ENCODE measurements around the gene RFC1.
"Not testable (repeated sequence)": the region's sequence is repeated elsewhere in the genome, so short reads cannot be mapped to it uniquely, and the experiment has no call there.

RFC1 gene

DNA sequence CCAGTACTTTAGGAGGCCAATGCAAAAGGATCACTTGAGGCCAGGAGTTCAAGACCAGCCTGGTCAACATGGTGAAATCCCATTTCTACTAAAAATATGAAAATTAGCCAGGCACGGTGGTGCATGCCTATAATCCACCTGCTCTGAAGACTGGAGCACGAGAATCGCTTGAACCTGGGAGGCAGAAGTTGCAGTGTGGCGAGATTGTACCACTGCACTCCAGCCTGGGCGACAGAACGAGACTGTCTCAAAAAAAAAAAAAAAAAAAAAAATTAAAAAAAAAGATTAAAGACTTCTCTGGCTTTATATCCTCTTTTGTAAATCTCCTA is 13.0 kb downstream of the RFC1 start:
- DNase-seq (ENCODE audit: low read depth), result not testable (repeated sequence)

DNA sequence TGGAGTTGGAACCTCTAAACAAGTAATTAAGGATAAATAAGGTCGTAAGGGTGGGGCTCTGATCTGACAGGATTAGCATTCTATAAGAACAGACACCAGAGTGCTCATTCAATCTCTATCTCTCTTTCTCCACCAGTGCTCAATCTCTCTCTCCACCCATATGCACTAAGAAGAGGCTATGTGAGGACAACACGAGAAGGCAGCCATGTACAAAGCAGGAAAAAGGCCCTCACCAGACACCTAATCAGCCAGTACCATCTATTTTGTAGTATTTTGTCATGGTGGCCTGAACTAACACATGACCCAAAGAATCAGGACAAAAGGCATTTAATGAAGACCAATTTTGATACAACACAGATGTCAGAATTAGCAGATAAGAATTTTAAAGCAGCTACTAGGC is 16.8 kb downstream of the RFC1 start:
- no peak for DNase-seq (ENCODE audit: low read depth)

DNA sequence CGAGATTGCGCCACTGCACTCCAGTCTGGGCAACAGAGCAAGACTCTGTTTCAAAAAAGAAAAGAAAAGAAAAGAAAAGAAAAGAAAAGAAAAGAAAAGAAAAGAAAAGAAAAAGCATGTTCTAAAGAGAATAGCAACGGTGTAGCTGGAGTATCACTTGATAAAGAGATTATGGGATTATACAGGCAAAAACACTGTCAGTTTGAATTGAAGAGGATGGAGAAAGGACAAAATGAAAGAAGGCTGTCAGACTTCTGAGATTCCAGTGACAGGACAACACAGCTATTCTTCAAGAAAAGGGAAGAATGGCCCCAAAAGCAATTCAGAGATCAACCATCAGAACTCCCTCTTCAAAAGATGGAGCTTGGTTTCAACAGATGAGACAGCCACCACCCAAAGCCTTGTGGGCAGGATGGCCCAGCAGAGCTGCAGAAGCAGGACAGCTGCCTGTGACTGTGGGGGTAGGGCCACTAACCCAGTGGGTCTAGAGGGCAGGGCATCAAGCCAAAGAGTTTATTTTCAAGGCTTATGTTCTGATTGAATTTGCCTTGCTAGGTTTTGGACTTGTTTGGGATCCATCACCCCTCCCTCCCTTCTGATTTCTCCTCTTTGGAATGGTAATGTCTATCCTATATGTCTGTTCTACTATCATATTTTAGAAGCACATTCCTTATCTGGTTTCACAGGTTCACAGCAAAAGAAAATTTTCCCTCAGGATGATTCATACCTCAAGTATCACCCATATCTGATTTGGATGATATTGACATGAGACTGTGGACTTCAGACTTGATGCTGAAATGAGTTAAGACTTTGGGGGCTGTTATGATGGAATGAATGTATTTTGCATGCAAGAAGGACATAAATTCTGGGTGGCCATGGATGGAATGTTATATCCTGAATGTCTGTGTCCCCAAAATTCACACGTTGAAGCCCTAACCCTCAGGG is 17.5 kb downstream of the RFC1 start:
- no peak for DNase-seq (ENCODE audit: low read depth)

DNA sequence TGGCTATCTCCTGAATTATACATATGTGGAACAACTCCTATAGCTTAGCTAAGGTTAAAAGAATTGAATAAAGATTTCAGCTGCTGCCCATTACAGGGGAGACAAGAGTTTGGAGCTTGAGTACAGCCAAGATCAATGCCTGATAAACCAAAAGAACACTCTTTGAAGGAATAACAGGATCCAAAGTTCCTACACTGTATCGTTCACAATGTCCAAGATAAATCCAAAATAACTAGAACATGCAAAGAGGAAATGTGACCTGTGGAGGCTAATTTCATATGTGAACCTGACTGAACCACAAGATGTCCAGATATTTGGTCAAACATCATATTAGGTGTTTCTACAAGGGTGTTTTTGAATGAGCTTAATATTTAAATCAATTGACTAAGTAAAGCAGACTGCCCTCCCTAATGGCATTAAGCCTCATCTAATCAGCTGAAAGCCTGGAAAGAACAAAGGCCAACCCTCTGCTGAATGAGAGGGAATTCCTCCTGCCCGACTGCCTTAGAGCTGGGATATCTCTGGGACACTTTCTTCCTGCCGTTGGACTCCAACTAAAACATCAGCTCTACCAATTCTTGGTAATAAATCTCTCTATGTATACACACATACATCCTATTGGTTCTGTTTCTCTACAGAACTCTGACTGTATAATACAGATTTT is 19.2 kb downstream of the RFC1 start:
- no peak for DNase-seq (ENCODE audit: low read depth)

DNA sequence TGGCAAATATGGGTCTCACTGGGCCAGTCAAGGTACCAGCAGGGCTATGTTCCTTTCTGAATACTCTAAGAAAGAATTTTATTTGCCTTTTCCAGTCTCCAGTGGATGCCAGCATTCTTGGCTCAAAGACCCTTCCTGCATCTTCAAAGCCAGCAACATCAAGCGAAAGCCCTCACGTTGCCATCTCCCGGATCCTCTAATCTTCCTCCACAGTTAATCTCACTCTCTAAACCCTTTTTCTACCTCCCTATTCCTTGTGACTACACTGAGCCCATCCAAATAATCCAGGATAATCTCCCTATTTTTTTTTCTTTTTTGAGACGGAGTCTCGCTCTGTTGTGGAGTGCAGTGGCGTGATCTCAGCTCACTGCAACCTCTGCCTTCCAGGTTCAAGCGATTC is 23.4 kb downstream of the RFC1 start:
- no peak for DNase-seq (ENCODE audit: low read depth)

DNA sequence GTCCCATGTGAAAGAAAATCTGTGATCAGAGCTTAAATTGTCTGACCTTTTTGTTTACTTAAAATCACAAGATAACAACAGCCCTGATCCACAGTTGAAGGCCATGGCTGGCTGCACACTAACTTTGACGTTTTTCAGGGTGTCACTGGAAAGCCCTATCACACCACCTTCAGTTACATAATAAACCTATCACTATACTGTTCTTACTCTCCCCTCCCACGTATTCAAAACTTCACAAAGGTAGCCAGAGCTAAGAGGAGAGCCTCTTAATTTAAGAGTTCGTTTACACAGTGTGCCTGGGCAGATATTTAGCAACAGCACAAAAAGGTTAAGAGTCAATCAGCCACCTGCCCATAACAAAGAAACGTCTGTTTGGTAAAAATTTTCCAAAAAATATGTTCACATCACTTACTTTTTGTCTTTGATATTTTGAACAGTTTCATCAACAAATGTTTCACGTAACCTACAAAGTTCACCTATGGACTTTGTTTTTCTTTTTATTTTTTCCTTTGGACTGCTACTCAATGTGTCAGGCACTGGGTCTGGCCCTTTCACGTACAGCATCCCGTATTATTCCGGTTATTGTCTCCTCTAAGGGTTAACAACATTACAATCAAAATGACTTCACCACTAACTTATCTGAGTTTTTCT is 25.0 kb downstream of the RFC1 start:
- DNase-seq (ENCODE audit: low read depth), result no peak

DNA sequence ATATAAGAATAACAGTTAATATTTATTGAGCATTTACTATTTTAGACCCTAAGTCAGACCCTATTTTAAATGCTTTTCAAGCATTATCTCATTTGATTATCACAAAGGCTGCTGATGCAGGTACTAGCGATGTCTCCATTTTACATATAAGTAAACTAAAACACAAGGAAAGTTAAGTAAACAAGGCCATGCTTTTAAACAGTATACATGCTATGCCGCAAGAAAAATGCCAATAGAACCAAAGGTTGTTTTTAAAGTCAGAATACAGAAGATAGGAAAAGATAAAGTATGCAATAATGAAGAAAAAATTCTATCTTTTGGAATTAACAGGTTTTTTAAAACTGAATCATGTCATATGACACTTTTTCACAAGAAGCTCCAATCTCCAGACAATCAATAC is 26.2 kb downstream of the RFC1 start:
- no peak for DNase-seq (ENCODE audit: low read depth)

DNA sequence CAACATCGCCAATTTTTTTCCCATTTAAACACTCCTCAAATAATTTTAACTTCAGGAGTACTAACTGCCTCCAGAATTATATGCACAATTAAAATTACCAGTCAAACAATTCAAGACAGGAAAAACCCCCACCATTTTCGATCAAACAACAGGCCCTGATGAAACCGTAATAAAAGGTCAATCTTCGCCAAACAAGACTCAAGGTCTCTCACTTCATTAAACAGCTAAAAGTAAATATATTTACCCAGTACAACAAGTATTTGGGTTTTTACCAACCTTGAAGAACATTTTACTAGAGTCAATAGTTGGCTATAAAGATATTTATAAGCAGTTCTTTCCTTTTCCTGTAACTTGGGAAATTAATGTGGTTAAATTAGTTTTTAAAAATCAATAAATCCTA is 28.3 kb downstream of the RFC1 start:
- no peak for DNase-seq (ENCODE audit: low read depth)

DNA sequence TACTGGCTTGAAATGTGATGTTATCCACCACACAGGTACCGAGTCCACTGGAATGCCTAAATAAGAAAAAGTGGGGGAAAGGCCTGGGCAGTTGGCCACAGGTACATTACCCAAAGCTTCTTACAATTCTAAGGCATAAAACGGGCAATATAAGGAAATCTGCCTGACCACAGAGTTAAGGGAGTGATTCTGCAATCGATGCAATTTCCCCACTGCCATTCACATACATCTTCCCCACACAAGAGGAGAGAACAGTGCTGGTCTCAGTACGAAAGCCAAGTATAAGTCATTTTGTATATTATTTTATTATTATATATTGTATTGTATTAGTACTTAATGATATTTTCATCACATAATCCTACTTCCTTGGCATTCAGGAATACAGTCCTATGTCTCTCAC is 30.6 kb downstream of the RFC1 start:
- no peak for DNase-seq (ENCODE audit: low read depth)

DNA sequence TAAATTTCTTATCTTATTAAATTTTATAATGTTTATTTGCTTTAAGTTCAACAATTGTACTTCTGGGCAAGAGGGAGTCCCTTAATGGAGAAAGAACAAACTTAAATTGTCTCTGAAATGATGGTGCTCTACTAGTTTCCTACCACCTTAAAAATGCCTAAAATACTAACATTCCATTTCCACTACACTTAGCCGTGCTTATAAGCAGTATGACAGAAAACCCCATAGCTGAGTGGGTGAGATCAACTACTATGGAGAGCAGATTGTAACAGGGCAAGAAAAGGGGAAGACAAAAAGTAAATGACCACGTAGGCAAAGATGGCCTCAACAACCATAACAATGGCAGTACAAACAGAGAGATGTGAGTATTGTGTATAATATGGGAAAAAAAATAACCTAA is 35.0 kb downstream of the RFC1 start:
- DNase-seq (ENCODE audit: low read depth), result no peak

DNA sequence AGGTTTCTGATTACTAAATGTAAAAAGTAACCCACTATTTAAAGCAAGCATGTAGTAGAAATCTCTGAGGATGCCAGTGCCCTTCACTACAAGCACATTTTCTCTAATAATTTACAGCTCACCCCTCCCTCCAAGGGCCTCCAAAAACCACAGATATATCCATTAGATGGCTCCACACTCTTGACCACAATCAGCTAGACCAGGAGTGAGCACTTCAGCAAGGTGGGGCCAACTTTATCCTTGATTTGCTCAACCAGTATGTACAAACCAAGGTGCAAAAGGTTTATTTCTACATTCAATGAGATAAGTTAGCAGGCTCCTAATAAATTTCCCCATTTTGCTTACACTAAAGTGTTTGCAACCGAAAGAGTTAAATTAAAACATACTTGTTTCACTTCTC is 35.8 kb downstream of the RFC1 start:
- DNase-seq (ENCODE audit: low read depth), result no peak

DNA sequence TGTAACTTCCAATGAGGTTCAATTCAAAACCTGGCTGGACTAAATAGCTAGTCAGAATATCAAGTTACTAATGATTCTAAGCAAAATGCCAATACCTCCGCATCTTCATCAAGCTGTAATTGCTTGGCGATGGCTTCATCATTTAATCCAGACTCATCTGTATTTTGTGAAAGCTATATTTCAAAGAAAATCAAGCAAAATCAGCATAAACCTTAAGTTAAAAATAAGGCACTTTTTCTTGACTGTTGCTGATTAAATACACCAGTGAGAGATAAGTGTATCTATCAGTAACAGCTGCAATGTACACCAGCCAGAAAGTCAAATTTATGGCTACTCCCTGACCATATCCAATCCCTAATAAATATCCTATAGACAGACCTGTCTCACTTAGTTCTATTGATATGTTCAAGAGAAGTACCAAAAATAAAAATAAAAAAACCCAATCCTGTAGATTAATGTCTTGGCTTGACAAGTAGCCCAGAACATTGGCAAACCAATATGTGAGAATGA is 39.6 kb downstream of the RFC1 start:
- no peak for DNase-seq (ENCODE audit: low read depth)

DNA sequence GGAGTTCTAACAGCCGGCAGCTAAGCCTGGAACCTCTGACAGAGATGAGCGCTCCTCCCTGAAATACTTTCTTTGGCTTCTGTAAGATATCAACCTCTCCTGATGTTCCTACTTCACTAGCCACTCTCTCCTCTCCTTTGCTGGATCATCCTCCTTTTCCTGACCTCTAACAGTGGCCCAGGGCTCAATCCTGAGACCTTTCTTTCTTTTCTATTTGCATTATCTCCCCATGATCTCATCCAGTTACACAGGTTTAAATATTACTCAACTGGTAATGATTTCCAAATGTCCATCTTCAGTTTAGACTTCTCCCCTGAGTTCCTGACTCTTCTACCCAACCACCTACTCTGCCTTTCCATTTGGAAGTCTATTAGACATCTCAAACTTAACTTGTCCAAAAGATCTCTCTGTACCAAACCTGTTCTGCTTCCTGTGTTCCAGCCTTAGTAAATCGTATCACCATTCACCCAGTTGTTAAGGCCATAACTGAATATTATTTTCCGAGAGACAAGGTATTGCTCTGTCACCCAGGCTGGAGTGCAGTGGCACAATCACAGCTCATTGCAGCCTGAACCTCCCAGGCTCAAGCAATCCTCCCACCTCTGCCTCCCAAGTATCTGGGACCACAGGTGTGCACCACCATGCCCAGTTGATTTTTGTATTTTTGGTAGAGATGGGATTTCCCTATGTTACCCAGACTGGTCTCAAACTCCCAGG is 41.1 kb downstream of the RFC1 start:
- DNase-seq (ENCODE audit: low read depth), result no peak

DNA sequence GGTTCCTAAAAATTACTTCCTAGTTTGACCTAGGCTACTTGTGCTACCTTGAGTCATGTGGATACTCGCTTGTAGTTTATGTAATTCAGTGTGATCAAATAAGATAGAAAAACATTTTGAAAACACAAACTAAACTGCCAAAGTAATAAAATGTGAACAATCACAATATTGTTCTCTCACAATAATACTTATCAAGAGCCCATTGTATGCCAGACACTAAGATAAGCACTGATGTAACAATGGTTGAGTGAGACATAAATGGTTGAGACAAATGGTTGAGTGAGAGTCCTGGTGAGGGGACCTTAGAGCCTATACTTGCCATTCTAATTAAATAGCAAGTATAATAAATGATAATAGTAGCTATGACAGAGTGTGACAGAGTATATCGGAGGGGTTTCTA is 41.7 kb downstream of the RFC1 start:
- no peak for DNase-seq (ENCODE audit: low read depth)

DNA sequence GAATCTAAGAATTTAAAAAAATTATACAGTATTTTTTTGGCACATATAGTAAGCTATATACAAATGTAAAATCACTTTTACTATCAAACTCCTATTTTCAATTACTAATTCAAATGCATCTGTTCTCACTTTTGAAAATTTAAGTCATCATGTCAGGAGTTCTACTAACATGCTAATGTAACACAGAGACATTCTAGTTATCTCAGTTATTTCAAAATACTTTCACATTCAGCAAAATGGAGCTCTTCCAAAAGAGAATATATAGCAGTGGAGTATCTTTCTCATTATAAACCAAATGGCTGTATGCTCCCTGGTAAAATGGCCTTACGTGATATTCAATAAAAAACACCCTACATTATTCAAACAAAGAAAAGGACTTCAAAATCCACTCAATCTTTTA is 42.3 kb downstream of the RFC1 start:
- no peak for DNase-seq (ENCODE audit: low read depth)

DNA sequence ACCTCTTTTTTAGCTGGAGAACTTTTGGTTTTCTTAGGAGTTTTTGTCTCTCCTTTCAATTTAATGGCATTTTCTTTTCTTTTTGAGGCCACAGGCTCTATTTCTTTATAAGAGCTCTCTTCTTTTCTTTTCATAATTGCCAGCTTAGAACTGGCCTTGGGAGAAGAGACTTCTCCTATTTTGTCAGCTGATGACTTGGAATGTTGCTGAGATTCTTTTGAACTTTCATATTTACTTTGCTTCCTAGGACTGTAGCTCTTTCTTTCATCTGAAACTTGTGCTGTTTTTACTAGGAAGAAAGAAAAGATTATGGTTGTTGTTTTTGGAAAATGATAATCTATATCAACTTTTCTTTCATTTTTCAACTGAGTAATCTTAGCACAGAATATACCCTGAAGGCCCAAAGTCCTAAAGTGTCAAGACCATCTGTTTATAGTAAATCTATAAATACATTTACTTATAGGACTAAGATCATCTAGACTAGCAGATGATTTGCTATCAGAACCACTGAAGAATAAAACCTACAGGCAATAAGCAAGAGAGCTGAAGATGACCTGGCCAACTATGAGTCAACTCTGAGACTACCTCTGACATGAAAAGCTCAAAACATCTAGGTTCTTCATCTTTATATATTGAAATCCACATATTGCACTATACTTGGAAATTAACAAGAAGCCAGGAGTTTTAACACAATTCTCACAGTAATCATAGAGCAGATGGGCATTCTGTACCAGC is 45.6 kb downstream of the RFC1 start:
- no peak for DNase-seq (ENCODE audit: low read depth)

DNA sequence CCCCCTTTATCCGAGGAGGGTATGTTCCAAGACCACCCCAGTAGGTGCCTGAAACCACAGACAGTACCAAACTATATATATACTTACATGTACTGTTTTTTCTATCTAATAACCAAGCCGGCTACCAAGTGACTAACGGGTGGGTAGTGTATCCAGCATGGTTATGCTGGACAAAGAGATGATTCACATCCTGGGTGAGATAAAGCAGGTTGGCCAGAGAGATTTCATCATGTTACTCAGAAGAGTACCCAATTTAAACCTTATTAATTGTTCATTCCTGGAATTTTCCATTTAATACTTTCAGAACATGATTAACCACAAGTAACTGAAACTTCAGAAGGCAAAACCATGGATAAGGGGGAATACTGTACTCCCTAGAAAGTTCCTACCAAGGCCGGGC is 46.5 kb downstream of the RFC1 start:
- no peak for DNase-seq (ENCODE audit: low read depth)

DNA sequence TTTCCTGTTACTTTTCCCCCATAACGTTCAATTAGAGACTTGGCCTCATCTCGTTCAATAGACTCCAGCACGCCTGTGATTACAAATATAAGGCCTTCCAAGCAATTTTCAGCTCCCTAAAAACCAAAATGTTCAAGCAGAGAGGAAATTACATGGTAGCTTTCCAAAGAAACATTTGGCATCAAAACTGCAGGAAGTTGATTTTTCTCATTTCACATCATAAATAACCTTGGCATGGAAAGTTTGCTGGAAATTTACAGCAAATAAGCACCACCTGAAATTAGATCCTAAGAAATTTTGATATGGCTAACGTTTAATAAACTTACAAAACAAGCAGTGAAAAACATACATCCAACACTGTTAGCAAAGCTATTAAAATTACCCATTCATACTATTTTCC is 53.3 kb downstream of the RFC1 start:
- no peak for DNase-seq (ENCODE audit: low read depth)

DNA sequence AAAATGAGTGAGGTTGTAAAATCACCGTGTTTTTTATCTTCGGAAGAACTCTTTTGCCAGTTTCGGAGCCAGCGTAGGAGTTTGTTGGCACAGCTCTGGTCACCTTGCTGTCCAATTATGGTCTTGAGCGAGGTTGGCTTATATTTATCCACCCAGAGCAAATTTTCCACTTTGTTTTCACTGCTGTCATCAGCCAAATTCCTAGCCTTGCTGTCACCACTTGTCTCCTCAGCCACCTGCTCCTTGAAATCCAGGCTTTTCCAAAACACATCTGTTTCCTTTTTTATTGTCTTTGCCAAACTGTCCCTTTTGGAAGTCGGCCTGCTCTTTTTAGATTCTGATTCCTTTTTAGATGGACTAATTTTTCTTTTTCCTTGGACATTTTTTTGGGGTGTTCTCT is 57.6 kb downstream of the RFC1 start:
- no peak for DNase-seq (ENCODE audit: low read depth)

DNA sequence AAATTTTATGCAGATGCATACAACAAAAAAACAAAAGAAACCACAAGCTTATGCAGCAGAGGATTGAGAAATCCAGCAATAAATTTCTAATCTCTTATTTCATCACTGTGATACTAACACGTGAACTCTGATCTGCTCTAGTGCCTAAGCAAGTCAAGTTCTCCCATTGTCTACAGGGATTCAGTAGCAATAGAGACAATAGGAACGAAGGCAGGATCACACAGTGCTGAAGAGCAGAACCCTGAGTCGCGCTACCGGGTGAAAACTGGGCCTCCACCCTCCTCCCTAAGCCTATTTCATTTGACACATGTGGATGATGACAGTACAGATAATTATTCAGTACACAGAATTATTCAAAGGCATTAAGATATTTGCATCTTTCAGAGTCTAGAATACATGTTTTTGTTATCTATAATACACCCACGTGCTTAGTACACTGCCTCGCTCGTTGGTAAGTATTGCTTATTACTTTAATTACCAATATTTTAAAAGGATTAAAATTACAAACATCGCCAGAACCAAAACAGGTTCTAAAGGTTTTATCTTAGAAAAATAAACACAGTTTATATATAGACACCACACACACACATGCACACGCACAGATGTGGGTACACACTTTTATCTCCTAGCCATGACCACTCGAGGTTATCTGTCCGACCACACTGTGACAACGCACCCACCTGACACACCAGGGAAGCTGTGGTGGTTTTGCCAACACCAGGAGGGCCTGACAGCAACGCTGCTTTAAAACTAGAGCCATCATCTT is 60.1 kb downstream of the RFC1 start:
- no peak for DNase-seq (ENCODE audit: low read depth)

DNA sequence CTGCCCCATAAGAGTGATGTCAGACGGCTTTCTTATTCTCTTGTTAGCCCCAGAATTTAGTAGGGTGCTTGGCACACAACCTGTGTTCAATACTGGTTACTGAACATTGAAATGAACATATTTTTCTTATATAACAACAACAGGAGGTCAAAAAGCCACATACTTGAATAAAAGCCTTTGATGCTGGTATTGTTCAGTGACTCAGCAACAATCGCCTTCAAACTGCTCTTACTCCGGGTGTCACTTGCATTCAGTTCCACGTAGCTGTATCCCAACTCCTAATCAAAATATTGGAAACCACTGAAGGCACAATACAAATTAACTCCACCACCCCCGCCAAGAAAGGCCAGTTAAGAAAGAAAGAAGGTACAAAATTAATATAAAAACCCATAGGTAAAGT is 61.5 kb downstream of the RFC1 start:
- no peak for DNase-seq (ENCODE audit: low read depth)
